BLaER1 treated with 17β-estradiol and CSF1 and Interleukin-3, amounts not matched to agents 10 nM and 100 nM (cell line): ENCODE data around the gene KIAA0930.

Experiments
- H3K27ac ChIP-seq, 11 experiments: shearing (Covaris generic); formaldehyde crosslinking; 2 replicates each; pipeline ENCODE4 v1.8.1; 2022
- H3K27me3 ChIP-seq, 11 experiments: shearing (Covaris generic); formaldehyde crosslinking; 2 replicates each; pipeline ENCODE4 v1.8.1; 2022
- H3K36me3 ChIP-seq, 11 experiments: shearing (Covaris generic); formaldehyde crosslinking; 2 replicates each; pipeline ENCODE4 v1.8.1; 2022
- H3K4me1 ChIP-seq, 10 experiments: shearing (Covaris generic); formaldehyde crosslinking; 2 replicates each; pipeline ENCODE4 v1.8.1; 2022
- H3K4me2 ChIP-seq, 11 experiments: shearing (Covaris generic); formaldehyde crosslinking; 2 replicates each; pipeline ENCODE4 v1.8.1; 2022
- H3K4me3 ChIP-seq, 10 experiments: shearing (Covaris generic); formaldehyde crosslinking; 2 replicates each; pipeline ENCODE4 v1.8.1; 2022
- H3K9ac ChIP-seq, 11 experiments: shearing (Covaris generic); formaldehyde crosslinking; 2 replicates each; pipeline ENCODE4 v1.8.1; 2022
- H3K9me3 ChIP-seq, 11 experiments: shearing (Covaris generic); formaldehyde crosslinking; replicated peaks in 1 of 11; 2 replicates each; pipeline ENCODE4 v1.8.1; 2022
- H4K20me1 ChIP-seq, 11 experiments: shearing (Covaris generic); formaldehyde crosslinking; 2 replicates each; pipeline ENCODE4 v1.8.1; 2022
- Cebpa-rat ChIP-seq, 11 experiments: shearing (Covaris generic); IDR thresholded peaks; 2 replicates each; pipeline ENCODE4 v1.8.1; 2022

KIAA0930 gene

GRCh38 chr22:45181240-45181639, 59.5 kb downstream of the KIAA0930 start:
- no peak overlapping the region for H3K9ac ChIP-seq
- peaks cover 90 to 99% (median 97%) of the 10 kb centered on the region in 11 experiments for H3K36me3 ChIP-seq
- no peaks in the 10 kb centered on the region for H3K9me3 ChIP-seq
- H4K20me1 ChIP-seq = peaks cover 68 to 98% (median 94%) of the 10 kb centered on the region in 11 experiments
- no peak overlapping the region for H3K4me3 ChIP-seq
- TF ChIP-seq Cebpa-rat (IDR thresholded peaks at IDR 0.05) = no peak
- no peak overlapping the region for H3K27ac ChIP-seq
- H3K4me1 ChIP-seq = peaks cover 0 to 20% (median 6%) of the 10 kb centered on the region in 10 experiments; a peak in 13 of 20 replicates
- H3K4me2 ChIP-seq = no peak overlapping the region
- H3K27me3 ChIP-seq = no peaks in the 10 kb centered on the region

DNA sequence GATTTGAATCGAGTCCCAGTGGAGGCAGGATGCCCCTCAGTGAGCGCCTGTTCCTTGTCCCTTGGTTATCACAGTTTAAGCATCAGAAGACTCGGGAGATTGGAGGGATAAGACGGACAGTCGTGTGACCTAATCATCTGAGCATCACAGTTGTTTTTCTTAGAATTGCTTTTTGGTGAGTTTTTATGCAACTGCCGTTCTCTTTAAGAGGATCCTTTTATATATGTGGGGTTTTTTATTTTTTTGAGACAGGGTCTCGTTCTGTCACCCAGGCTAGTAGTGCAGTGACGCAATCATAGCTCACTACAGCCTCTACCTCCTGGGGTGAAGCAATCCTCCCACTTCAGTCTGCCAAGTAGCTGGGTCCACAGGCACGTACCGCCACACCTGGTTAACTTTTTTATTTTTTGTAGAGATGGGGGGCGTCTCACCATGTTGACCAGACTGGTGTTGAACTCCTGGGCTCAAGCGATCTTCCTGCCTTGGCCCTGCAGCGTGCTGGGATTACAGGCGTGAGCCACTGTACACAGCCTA, 60.5 kb downstream of the KIAA0930 start:
- Histone ChIP-seq H3K27ac (0 out of 22 replicates have a peak overlapping the region, but pooled peaks of 2 of the 11 experiments have one; percentile 8 to 10), H3K9ac (peak overlapping the region in 1 of 11 experiments; percentile 15; a peak in 1 of 22 replicates), H3K27me3 (no peaks in the 10 kb centered on the region), H3K4me3 (no peak overlapping the region), H3K4me2 (0 out of 22 replicates have a peak overlapping the region, but pooled peaks of 1 of the 11 experiments have one; percentile 9), H4K20me1 (peaks cover 68 to 98% (median 94%) of the 10 kb centered on the region in 11 experiments), H3K36me3 (peaks cover 90 to 99% (median 97%) of the 10 kb centered on the region in 11 experiments), H3K4me1 (peaks cover 0 to 16% (median 0%) of the 10 kb centered on the region in 10 experiments; a peak in 5 of 20 replicates), H3K9me3 (no peaks in the 10 kb centered on the region)
- peak in 2 of 11 experiments; percentile 46 to 74; a peak in 5 of 22 replicates for TF ChIP-seq Cebpa-rat (IDR thresholded peaks at IDR 0.05)

DNA sequence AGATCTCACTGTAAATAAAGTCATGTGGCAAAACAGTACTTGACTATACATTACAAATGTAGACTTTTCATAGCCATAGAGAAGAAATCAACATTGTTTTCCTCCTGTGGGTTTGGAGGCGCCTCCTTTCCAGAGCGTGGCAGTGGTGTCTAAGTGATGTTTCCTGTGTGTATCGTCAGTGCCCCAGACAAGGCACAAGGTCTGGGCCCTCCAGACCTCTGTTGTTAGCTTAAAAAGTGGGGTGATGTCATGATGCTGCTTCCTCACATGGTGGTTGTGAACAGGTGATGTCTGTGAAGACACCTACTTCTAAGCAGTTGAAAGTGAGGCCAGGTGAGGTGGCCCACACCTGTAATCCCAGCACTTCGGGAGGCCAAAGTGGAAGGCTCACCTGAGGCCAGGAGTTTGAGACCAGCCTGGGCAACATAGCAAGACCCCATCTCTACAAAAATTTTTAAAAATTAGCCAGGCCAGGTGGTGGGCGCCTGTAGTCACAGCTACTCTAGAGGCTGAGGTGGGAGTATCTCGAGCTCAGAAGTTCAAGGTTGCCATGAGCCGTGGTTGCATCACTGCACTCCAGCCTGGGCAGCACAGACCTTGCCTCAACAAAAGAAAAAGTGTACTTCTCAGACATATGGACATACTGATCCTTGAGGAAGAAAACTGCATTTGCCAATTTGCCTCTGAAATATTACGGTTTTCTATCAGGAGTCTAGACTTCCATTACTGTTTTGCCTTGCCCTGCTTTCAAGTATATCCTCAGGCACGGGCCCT, 61.2 kb downstream of the KIAA0930 start:
- peaks cover 71 to 98% (median 94%) of the 10 kb centered on the region in 11 experiments for H4K20me1 ChIP-seq
- peaks cover 0 to 16% (median 0%) of the 10 kb centered on the region in 10 experiments; a peak in 5 of 20 replicates for H3K4me1 ChIP-seq
- H3K4me3 ChIP-seq = no peak overlapping the region
- H3K27ac ChIP-seq = no peak overlapping the region; a peak in 1 of 22 replicates
- H3K4me2 ChIP-seq = 0 out of 22 replicates have a peak overlapping the region, but pooled peaks of 1 of the 11 experiments have one; percentile 9
- TF ChIP-seq Cebpa-rat (IDR thresholded peaks at IDR 0.05) = no peak
- H3K9me3 ChIP-seq = no peaks in the 10 kb centered on the region
- H3K36me3 ChIP-seq = peaks cover 89 to 99% (median 97%) of the 10 kb centered on the region in 11 experiments
- no peaks in the 10 kb centered on the region for H3K27me3 ChIP-seq
- peak overlapping the region in 1 of 11 experiments; percentile 15; a peak in 1 of 22 replicates for H3K9ac ChIP-seq

- TF ChIP-seq Cebpa-rat (IDR thresholded peaks at IDR 0.05) = no peak
- Histone ChIP-seq H3K27ac (no peak overlapping the region), H3K27me3 (no peaks in the 10 kb centered on the region), H3K9ac (no peak overlapping the region; a peak in 1 of 22 replicates), H3K4me1 (peaks cover 0 to 24% (median 4%) of the 10 kb centered on the region in 10 experiments; a peak in 9 of 20 replicates), H3K36me3 (peaks cover 98 to 100% (median 100%) of the 10 kb centered on the region in 11 experiments), H3K4me3 (no peak overlapping the region), H3K9me3 (no peaks in the 10 kb centered on the region), H3K4me2 (no peak overlapping the region), H4K20me1 (peaks cover 73 to 100% (median 99%) of the 10 kb centered on the region in 11 experiments; a peak in 21 of 22 replicates)
These were observed 67.7 kb downstream of the KIAA0930 start for GRCh38 chr22:45172881-45173585.

DNA sequence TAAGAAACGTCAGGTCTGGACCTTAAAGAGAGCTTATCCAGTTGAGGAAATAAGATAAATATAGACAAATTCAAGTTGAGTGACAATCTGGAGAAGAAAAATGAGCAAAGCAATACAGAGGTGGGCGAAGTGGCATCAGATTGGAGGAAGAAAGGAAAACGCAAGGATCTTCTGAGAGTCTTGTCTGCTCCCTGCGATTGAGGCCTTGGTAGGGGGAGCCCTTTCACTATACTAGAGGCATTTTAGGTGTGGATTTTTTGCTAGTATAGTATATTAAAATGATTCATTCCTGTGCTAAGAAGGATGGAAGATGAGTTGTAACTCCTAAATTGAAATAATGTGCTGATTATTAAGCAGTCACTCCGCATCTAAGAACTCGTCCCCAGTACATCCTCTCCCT, 68.9 kb downstream of the KIAA0930 start:
- H3K4me3 ChIP-seq = no peak overlapping the region
- no peak for TF ChIP-seq Cebpa-rat (IDR thresholded peaks at IDR 0.05)
- no peak overlapping the region for H3K27ac ChIP-seq
- H3K9ac ChIP-seq = no peak overlapping the region
- H3K4me2 ChIP-seq = no peak overlapping the region
- H3K27me3 ChIP-seq = no peaks in the 10 kb centered on the region
- H4K20me1 ChIP-seq = peaks cover 71 to 100% (median 99%) of the 10 kb centered on the region in 11 experiments; a peak in 21 of 22 replicates
- H3K4me1 ChIP-seq = peaks cover 0 to 35% (median 10%) of the 10 kb centered on the region in 10 experiments; a peak in 18 of 20 replicates
- H3K9me3 ChIP-seq = no peaks in the 10 kb centered on the region
- peaks cover 91 to 100% (median 100%) of the 10 kb centered on the region in 11 experiments for H3K36me3 ChIP-seq

DNA sequence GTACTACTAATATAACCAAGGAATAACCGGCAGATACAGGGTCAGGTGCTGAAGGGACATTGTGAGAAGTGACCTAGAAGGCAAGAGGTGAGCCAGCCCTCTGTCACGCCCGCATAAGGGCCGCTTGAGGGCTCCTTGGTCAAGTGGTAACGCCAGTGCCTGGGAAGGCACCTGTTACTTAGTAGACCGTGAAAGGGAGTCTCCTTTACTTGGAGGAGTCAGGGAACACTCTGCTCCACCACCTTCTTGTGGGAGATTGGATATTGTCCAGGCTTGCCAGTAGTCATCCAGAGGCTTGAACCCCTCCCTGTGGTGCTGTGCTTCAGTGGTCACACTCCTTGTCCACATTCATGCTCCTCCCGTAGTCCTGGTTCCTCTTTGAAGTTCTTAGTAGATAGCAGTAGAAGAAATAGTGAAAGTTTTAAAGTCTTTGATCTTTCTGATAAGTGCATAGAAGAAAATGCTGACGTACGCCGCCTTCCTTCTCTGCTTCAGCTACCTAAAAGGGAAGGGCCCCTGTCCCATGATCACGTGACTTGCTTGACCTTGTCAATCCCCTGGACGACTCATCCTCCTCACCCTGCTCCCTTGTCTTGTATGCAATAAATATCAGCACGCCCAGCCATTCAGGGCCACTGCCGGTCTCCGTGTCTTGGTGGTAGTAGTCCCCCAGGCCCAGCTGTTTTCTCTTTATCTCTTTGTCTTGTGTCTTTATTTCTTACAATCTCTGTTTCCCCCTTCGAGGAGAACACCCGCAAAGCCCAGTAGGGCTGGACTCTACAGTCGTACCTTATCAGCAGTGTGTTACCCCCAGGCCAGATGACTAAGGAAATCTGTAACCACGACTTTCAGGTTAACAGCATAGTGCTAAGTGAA, 70.9 kb downstream of the KIAA0930 start:
- Histone ChIP-seq H4K20me1 (peaks cover 56 to 100% (median 99%) of the 10 kb centered on the region in 11 experiments; a peak in 21 of 22 replicates), H3K4me1 (peaks cover 13 to 51% (median 26%) of the 10 kb centered on the region in 10 experiments), H3K4me2 (peak overlapping the region in 3 of 11 experiments; percentile 22 to 48 (median 26); a peak in 3 of 22 replicates)

GRCh38 chr22:45166932-45167331, 73.8 kb downstream of the KIAA0930 start:
- Histone ChIP-seq H3K4me1 (peaks cover 26 to 62% (median 38%) of the 10 kb centered on the region in 10 experiments), H3K9ac (peak overlapping the region in 5 of 11 experiments; percentile 0 to 52 (median 7); a peak in 7 of 22 replicates), H3K4me3 (no peak overlapping the region; a peak in 1 of 20 replicates), H3K27ac (peak overlapping the region in 5 of 11 experiments; percentile 2 to 93 (median 48); a peak in 3 of 22 replicates), H3K9me3 (no peaks in the 10 kb centered on the region), H4K20me1 (peaks cover 41 to 75% (median 73%) of the 10 kb centered on the region in 11 experiments; a peak in 21 of 22 replicates), H3K36me3 (peaks cover 43 to 69% (median 64%) of the 10 kb centered on the region in 11 experiments), H3K27me3 (no peaks in the 10 kb centered on the region), H3K4me2 (peak overlapping the region in 8 of 11 experiments; percentile 86 to 98 (median 92); a peak in 16 of 22 replicates)
- peak in 5 of 11 experiments; percentile 24 to 62 (median 38); a peak in 2 of 22 replicates for TF ChIP-seq Cebpa-rat (IDR thresholded peaks at IDR 0.05)

More for the DNA sequence above, 70.9 kb downstream of the KIAA0930 start:
- H3K9ac ChIP-seq = 0 out of 22 replicates have a peak overlapping the region, but pooled peaks of 2 of the 11 experiments have one; percentile 9 to 30
- H3K27me3 ChIP-seq = no peaks in the 10 kb centered on the region
- TF ChIP-seq Cebpa-rat (IDR thresholded peaks at IDR 0.05) = no peak
- H3K4me3 ChIP-seq = no peak overlapping the region
- no peaks in the 10 kb centered on the region for H3K9me3 ChIP-seq
- H3K27ac ChIP-seq = peak overlapping the region in 1 of 11 experiments; percentile 5; a peak in 1 of 22 replicates
- peaks cover 71 to 98% (median 93%) of the 10 kb centered on the region in 11 experiments for H3K36me3 ChIP-seq
